ENCODE measurements around the gene ZNF92. TPM values are rescaled to one million over a fixed set of nuclear protein-coding genes. Genes with fewer than 3 reads are reported as not detected.

The ZNF92 gene
- total and polyA plus RNA-seq, 2 of the 13 experiments (the other 11 are each of a cell fraction or from before 2014, with no cell fraction given) = 4.0 to 13.2 TPM

DNA sequence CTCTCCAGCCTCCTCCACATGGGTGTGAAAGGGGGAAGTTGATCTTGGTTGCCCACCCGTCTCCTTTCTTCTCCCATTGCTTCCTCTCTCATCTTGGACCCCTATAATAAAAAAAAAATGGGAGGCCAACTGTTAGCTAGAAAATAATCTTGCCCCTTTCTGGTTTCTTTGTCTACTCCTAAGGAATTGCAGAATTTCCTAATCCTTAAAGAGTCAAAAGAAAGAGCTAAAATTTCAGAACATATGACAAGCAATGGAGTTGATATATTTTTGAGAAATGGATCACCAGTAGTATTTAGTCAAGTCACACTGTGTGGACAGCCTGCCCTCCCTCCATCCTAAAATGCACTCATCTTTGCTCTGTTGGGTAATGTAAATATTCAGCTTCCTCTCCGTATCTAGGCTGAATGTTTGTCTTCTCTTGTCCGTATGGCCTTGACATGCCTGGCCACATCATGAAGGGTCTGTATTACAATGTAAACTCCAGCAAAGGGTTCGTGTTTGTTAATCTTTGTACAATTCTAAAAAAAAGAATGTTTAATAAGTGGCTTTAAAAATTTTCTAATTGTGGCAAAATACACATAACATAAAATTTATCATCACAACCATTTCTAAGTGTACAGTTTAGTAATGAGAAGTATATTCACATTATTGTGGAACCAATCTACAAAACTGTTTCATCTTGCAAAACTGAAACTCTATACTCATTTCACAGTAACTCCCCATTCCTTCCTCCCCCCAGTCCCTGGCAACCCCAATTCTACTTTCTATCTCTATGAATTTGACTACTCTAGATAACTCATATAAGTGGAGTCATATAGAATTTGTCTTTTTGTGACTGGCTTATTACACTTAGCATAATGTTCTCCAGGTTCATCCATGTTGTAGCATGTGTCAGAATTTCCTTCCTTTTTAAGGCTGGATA, 71.5 kb downstream of the ZNF92 start (continued):
- TF ChIP-seq ZNF550 (CRISPR knock-in tag; IDR thresholded peaks at IDR 0.05; ENCODE audit: borderline replicate concordance) (no peak), ZUFSP (CRISPR knock-in tag; IDR thresholded peaks at IDR 0.05; ENCODE audit: borderline replicate concordance) (no peak), ZKSCAN8 (CRISPR knock-in tag; IDR thresholded peaks at IDR 0.05; ENCODE audit: borderline replicate concordance) (peak; percentile 84; the same call in 1 of the 2 replicates), HOXA5 (CRISPR knock-in tag; IDR thresholded peaks at IDR 0.05) (0 out of 2 replicates have a peak, but pooled peaks have one; percentile 40), SNAPC2 (CRISPR knock-in tag; IDR thresholded peaks at IDR 0.05) (0 out of 2 replicates have a peak, but pooled peaks have one; percentile 49), TFE3 (CRISPR knock-in tag; IDR thresholded peaks at IDR 0.05) (peak; percentile 83), POLR2G (IDR thresholded peaks at IDR 0.05; ENCODE audit: low read depth, low read length) (no peak), ZNF761 (CRISPR knock-in tag; conservative IDR thresholded peaks at IDR 0.05) (0 out of 2 replicates have a peak, but pooled peaks have one; percentile 24), ZNF574 (CRISPR knock-in tag; IDR thresholded peaks at IDR 0.05) (0 out of 2 replicates have a peak, but pooled peaks have one; percentile 40), ISX (CRISPR knock-in tag; conservative IDR thresholded peaks at IDR 0.05) (no peak), SIX1 (CRISPR knock-in tag; IDR thresholded peaks at IDR 0.05; ENCODE audit: borderline replicate concordance) (peak; percentile 98), MEIS1 (CRISPR knock-in tag; IDR thresholded peaks at IDR 0.05; ENCODE audit: borderline replicate concordance) (peak; percentile 76), ZNF746 (CRISPR knock-in tag; IDR thresholded peaks at IDR 0.05) (peak; percentile 91), ZNF841 (CRISPR knock-in tag; IDR thresholded peaks at IDR 0.05; ENCODE audit: borderline replicate concordance) (no peak), KDM3A (CRISPR knock-in tag; IDR thresholded peaks at IDR 0.05; ENCODE audit: low read depth) (peak; percentile 76; the same call in 1 of the 2 replicates), ZNF567 (CRISPR knock-in tag; IDR thresholded peaks at IDR 0.05; ENCODE audit: borderline replicate concordance) (no peak), HOXA3 (CRISPR knock-in tag; IDR thresholded peaks at IDR 0.05) (peak; percentile 86), ZNF879 (CRISPR knock-in tag; IDR thresholded peaks at IDR 0.05) (no peak), ZFP36L1 (CRISPR knock-in tag; IDR thresholded peaks at IDR 0.05) (peak; percentile 71; the same call in 1 of the 2 replicates), SIN3A (IDR thresholded peaks at IDR 0.05; ENCODE audit: borderline replicate concordance, low read depth, low read length) (no peak), ZSCAN9 (CRISPR knock-in tag; IDR thresholded peaks at IDR 0.05; ENCODE audit: borderline replicate concordance) (peak; percentile 66; the same call in 1 of the 2 replicates)
- TF ChIP-seq, protein P1, sequence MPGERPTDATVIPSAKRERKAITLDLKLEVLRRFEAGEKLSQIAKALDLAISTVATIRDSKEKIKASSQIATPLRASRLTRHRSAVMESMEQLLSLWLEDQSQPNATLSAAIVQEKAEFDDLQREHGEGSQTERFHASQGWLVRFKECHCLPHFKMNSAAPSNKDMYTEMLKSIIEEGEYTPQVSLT (CRISPR knock-in tag; IDR thresholded peaks at IDR 0.05; ENCODE audit: borderline replicate concordance, low read depth) = no peak
